ENCODE results near the gene MAVS.

Gene MAVS

GRCh38 chr20:3800878-3801260, 45.8 kb upstream of the MAVS start:
- TF ChIP-seq CTCF (IDR thresholded peaks at IDR 0.05; ENCODE audit: control insufficient read depth, insufficient read depth, low read depth, low read length, missing control alignments): no peak
- no peak for DNase-seq (ENCODE audit: low read depth)
- H3K4me3 ChIP-seq (ENCODE audit: control insufficient read depth, low read depth, low read length): no peak overlapping the region

- DNase-seq (ENCODE audit: low read depth): no peak
- no peak overlapping the region for H3K4me3 ChIP-seq (ENCODE audit: control insufficient read depth, low read depth, low read length)
- TF ChIP-seq CTCF (IDR thresholded peaks at IDR 0.05; ENCODE audit: control insufficient read depth, insufficient read depth, low read depth, low read length, missing control alignments): no peak
Measured at GRCh38 chr20:3801299-3801698, 45.3 kb upstream of the MAVS start.

- DNase-seq (ENCODE audit: low read depth): no peak
- no peak overlapping the region for H3K4me3 ChIP-seq (ENCODE audit: control insufficient read depth, low read depth, low read length)
- no peak for TF ChIP-seq CTCF (IDR thresholded peaks at IDR 0.05; ENCODE audit: control insufficient read depth, insufficient read depth, low read depth, low read length, missing control alignments)
Measured at GRCh38 chr20:3801846-3802245, 44.8 kb upstream of the MAVS start.

GRCh38 chr20:3802524-3803239, 44.0 kb upstream of the MAVS start:
- DNase-seq (ENCODE audit: low read depth): no peak
- TF ChIP-seq CTCF (IDR thresholded peaks at IDR 0.05; ENCODE audit: control insufficient read depth, insufficient read depth, low read depth, low read length, missing control alignments): no peak
- H3K4me3 ChIP-seq (ENCODE audit: control insufficient read depth, low read depth, low read length): no peak overlapping the region

GRCh38 chr20:3803289-3803688, 43.3 kb upstream of the MAVS start:
- no peak for DNase-seq (ENCODE audit: low read depth)
- no peak for TF ChIP-seq CTCF (IDR thresholded peaks at IDR 0.05; ENCODE audit: control insufficient read depth, insufficient read depth, low read depth, low read length, missing control alignments)
- H3K4me3 ChIP-seq (ENCODE audit: control insufficient read depth, low read depth, low read length): no peak overlapping the region

- no peak for TF ChIP-seq CTCF (IDR thresholded peaks at IDR 0.05; ENCODE audit: control insufficient read depth, insufficient read depth, low read depth, low read length, missing control alignments)
- DNase-seq (ENCODE audit: low read depth): no peak
- no peak overlapping the region for H3K4me3 ChIP-seq (ENCODE audit: control insufficient read depth, low read depth, low read length)
Measured at GRCh38 chr20:3803854-3804253, 42.8 kb upstream of the MAVS start.
